ENCODE data around the gene NKAPL.

Gene NKAPL

GRCh38 chr6:28263922-28264321 is 4.8 kb downstream of the NKAPL start:
- no peaks in the 10 kb centered on the region for H4K20me1 ChIP-seq (ENCODE audit: insufficient read depth)
- H2AFZ ChIP-seq (ENCODE audit: low read depth): no peak overlapping the region
- no peak overlapping the region for H3K9ac ChIP-seq
- no peak for TF ChIP-seq CTCF (conservative IDR thresholded peaks at IDR 0.05; ENCODE audit: low read depth, low read length)
- no peaks in the 10 kb centered on the region for H3K27me3 ChIP-seq (ENCODE audit: insufficient read depth, low read depth)
- no peak overlapping the region for H3K4me3 ChIP-seq (IDR thresholded peaks at IDR 0.05; ENCODE audit: insufficient read depth, low read depth, low read length)
- H3K27ac ChIP-seq: no peak overlapping the region
- H3K79me2 ChIP-seq (ENCODE audit: insufficient read depth, low read depth): no peaks in the 10 kb centered on the region
- H3K4me2 ChIP-seq: no peak overlapping the region
- H3K4me1 ChIP-seq (ENCODE audit: low read depth, poor library complexity, severe bottlenecking): peaks cover 17% of the 10 kb centered on the region
- H3K36me3 ChIP-seq (ENCODE audit: insufficient read depth): no peaks in the 10 kb centered on the region

GRCh38 chr6:28264834-28265401 is 5.8 kb downstream of the NKAPL start:
- Histone ChIP-seq H3K9ac (no peak overlapping the region), H3K4me1 (ENCODE audit: low read depth, poor library complexity, severe bottlenecking) (peaks cover 17% of the 10 kb centered on the region), H2AFZ (ENCODE audit: low read depth) (no peak overlapping the region), H3K4me3 (IDR thresholded peaks at IDR 0.05; ENCODE audit: insufficient read depth, low read depth, low read length) (no peak overlapping the region), H3K27ac (no peak overlapping the region), H3K36me3 (ENCODE audit: insufficient read depth) (no peaks in the 10 kb centered on the region), H3K27me3 (ENCODE audit: insufficient read depth, low read depth) (no peaks in the 10 kb centered on the region), H3K79me2 (ENCODE audit: insufficient read depth, low read depth) (no peaks in the 10 kb centered on the region), H3K4me2 (no peak overlapping the region), H4K20me1 (ENCODE audit: insufficient read depth) (no peaks in the 10 kb centered on the region)
- TF ChIP-seq CTCF (conservative IDR thresholded peaks at IDR 0.05; ENCODE audit: low read depth, low read length): no peak

DNA sequence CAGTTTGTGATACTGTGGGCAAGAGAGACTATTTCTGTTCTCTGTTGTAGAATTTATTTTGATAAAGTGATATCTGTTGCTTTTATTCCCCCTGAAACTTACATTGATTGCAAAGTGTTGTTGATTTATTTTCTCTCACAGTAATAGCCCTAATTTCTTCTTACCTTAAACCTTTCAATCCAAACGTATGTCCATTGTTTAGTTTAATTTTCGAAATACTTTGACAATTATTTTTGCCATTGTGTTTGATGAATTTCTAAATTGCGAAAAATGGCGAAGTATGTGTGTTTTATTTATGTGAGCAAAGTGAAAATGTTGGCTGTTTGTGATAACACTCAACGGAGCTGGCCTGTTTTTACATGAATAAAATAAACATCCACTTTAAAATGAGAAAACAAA is 7.5 kb downstream of the NKAPL start:
- Histone ChIP-seq H3K9ac (peak overlapping the region; percentile 69; the same call in 1 of the 2 replicates), H3K27ac (peak overlapping the region; percentile 64; the same call in 1 of the 2 replicates), H4K20me1 (ENCODE audit: insufficient read depth) (no peaks in the 10 kb centered on the region), H3K27me3 (ENCODE audit: insufficient read depth, low read depth) (no peaks in the 10 kb centered on the region), H3K79me2 (ENCODE audit: insufficient read depth, low read depth) (no peaks in the 10 kb centered on the region), H2AFZ (ENCODE audit: low read depth) (peak overlapping the region; percentile 92), H3K4me2 (peak overlapping the region; percentile 76), H3K36me3 (ENCODE audit: insufficient read depth) (no peaks in the 10 kb centered on the region), H3K4me3 (IDR thresholded peaks at IDR 0.05; ENCODE audit: insufficient read depth, low read depth, low read length) (peak overlapping the region; percentile 41), H3K4me1 (ENCODE audit: low read depth, poor library complexity, severe bottlenecking) (peaks cover 17% of the 10 kb centered on the region)
- no peak for TF ChIP-seq CTCF (conservative IDR thresholded peaks at IDR 0.05; ENCODE audit: low read depth, low read length)

- Histone ChIP-seq H3K36me3 (ENCODE audit: insufficient read depth) (no peaks in the 10 kb centered on the region), H4K20me1 (ENCODE audit: insufficient read depth) (no peaks in the 10 kb centered on the region), H3K9ac (peak within 1 kb of the TSS; percentile 69), H3K4me1 (ENCODE audit: low read depth, poor library complexity, severe bottlenecking) (peaks cover 17% of the 10 kb centered on the region), H3K79me2 (ENCODE audit: insufficient read depth, low read depth) (no peaks in the 10 kb centered on the region), H3K4me2 (peak within 1 kb of the TSS; percentile 76), H3K4me3 (IDR thresholded peaks at IDR 0.05; ENCODE audit: insufficient read depth, low read depth, low read length) (peak within 1 kb of the TSS; percentile 41), H3K27ac (peak within 1 kb of the TSS; percentile 64), H3K27me3 (ENCODE audit: insufficient read depth, low read depth) (no peaks in the 10 kb centered on the region), H2AFZ (ENCODE audit: low read depth) (peak within 1 kb of the TSS; percentile 92)
- TF ChIP-seq CTCF (conservative IDR thresholded peaks at IDR 0.05; ENCODE audit: low read depth, low read length): no peak
These were observed 8.0 kb downstream of the NKAPL start, which contains the start of gene ZSCAN26 for GRCh38 chr6:28266962-28267694. TSS of gene ZSCAN26 (plus strand) at chr6:28267143. CDS start at chr6:28271920, 4,777 bp downstream.

All from KMS-11 (cell line).